ENCODE measurements around the gene DGKD.

The DGKD gene

DNA sequence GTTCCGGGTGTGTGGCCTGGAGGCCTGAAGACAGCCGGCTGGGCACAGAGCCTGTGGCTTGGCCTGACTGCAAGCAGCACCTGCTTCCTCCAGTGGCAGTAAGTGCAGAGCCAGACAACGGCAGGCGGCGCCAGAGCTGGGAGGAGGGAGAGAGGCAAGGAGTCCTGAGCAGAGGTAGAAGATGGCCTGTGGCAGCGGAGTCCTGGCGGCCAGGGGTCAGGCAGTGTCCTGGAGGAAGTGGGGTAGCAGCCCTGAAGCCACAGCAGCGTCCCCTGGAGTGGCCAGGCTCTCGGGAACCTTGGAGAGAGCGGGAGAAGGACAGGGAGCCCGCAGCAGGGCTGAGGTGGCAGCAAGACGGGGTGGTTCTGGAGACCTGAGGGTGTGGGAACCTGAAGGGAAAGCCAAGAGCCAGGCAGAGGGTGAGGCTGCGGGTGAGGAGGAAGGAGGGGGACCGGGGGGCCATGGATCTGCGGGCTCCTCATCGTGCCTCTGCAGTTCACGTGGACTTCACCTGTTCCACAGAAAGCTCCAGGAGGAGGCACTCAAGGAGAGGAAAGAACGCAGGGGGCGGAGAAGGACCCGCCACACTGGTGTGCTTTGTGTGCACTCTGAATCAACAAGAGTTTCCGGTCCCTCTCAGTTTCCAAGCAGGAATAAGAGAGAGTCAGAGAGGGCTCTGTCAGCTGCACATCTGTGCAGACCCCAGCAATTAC lies 126.4 kb downstream of the DGKD start:
- peak; percentile 17 for DNase-seq

DNA sequence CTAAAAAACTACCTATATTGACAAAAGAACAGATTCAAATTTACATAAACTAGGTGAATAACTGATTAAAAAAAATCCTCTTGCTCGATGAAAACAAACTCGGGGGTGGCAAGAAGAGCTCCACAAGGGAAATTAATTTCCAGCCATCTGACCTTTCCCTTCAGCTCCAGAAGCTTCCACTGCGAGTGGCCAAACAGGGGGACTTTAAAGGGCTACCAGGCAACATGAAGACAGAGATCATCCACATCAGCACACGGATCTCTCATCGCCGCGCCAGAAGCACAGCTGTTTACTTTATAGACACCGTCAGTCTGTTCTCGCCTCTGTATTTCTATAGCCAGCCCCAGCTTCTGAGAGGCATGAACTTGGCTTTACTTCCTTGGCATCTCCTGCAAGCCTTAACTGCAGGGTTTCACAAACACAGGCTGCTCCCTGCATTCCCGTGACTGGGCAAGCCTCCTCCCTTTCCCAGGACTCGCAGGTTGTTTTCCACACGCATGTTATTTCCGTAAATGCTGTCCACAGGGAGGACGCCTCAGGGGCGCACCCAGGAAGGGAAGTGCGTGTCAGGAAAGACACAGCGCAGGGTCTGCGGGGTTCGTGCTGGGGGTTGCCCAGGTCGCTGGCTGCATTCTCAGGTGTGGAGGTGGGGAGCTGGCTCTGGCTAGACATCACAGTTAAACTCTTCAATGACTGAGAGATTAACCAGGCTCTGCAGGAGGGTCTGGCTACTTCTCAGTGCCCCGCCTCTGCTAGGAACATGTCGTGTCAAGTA lies 127.3 kb downstream of the DGKD start:
- no peak for DNase-seq

DNA sequence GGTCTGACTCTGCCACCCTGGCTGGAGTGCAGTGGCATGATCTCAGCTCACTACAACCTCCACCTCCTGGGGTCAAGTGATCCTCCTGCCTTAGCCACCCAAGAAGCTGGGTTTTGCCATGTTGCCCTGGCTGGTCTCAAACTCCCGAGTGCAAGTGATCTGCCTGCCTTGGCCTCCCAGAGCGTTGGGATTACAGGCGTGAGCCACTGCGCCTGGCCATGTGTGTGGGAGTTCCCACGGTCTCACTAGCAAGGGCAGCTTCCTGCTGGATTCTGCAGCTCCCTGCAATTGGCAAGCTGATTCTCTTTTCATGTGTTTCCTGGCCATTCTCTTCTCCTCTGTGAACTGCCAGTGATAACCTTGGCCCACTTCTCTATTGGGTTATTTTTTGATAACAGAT lies 128.3 kb downstream of the DGKD start:
- DNase-seq = no peak

DNA sequence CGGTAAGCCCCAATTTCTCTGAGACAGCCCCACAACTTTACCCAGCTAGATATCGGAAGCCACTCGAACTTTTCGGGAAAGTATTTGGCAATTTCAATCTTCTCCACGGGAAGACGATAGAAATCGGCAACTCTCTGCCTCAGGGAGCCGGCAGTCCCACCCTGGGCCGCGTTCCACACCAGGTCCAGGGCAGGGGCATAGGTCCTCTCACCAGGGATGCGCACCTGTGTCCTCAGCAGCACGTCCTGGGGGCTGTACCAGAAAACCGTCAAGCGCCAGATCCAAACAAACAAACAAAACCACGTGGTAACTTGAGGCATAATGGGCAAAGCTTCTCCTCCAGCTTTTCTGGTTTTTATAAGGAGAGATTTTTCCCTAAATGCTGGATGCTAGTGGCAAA lies 131.4 kb downstream of the DGKD start:
- no peak for DNase-seq

DNA sequence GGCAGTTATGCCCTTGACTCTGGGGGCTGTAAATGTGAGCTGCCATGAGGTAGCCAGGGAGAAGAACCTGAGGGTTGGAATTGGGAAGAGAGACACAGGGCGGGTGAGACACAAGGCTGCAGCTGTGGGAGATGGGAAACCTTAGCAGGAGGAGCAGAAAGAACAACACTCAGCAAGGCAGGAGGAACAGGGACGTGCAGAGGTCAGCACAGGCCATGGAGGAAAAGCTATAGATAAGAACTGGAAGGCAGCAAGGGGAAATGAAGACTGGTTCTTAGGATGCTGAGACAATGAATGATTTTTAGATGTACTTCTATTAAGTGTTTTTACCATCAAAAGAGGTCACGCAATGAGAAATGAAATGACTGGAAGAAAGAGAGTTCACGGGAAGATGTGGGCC lies 132.1 kb downstream of the DGKD start:
- DNase-seq = no peak

DNA sequence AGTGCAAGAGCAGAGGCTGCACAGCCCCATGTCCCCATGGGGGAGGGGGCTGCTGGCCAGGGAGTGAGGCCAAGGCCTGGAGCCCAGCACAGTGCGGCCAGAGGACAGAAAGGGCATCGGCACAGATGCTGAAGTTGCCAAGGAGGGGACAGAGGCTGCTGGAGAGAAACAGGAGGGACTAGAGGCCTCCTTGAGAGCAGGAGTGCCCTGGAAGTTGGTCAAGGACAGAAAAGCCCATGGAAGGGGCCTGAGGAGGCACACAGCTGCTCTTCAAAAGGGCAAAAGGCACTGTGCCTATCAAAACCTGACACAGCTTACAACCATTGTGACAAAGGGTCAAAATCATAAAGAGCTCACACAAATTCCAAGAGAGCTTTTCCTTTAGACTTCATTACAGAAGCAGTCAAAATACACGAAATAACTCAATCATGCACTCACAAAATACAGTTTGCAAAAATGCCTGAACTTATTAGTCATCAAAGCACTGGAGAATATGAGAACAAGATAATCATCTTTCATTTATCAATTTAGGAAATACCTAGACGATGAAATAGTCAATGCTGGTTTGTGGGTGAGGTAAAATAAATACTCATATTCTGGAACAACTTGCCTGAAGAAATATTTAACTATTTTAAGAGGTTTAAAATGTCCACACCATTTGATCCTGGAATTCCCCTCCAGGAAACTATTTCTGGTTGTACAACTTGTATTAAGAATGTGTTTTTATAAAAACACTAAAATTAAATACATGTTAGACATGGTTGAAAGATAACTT lies 132.7 kb downstream of the DGKD start:
- DNase-seq = no peak

DNA sequence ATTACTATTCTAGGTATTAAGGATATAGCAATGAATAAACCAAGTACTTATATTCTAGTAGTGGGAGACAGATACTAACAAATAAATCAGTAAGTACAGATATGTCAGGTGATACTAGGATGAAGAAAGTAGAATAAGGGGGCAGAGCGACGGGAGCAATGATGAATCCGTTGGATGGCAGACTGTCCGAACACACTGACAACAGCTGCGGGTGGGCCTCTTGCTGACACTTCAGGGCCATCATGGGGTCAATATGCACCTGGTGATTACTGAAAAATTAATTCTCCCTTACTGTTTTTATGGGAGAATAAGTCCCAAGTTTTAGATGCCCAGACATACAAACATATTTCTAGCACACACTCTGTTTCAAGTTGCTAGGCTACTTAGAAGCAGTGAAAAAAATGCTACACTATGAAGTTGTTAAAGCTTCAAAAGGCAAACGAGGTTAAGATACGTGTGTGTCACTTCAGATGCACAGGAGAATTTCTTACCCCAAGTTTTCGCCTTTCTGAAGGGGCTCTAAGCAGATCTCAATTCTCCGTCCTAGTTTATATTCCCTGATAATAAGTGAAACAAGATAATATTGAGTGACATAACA lies 133.6 kb downstream of the DGKD start:
- no peak for DNase-seq

DNA sequence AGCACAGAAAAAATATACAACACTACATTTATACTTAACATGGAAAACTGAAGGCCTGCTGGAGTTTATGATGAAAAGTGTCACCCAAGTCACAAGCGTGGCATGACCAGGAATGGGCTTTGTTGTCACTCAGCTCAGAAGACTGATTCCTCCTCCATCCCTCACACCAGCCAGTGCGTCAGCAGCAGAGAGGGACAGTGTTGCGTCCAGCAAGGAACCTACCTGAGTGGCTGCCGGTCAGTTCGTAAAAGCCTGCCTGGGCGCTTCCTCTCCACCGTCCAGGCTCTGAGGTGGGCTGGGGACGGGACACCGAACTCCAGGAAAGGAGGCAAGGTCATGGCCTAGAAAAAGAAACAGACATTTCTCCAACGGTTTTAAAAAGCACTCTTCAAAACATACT lies 134.8 kb downstream of the DGKD start:
- DNase-seq = no peak

DNA sequence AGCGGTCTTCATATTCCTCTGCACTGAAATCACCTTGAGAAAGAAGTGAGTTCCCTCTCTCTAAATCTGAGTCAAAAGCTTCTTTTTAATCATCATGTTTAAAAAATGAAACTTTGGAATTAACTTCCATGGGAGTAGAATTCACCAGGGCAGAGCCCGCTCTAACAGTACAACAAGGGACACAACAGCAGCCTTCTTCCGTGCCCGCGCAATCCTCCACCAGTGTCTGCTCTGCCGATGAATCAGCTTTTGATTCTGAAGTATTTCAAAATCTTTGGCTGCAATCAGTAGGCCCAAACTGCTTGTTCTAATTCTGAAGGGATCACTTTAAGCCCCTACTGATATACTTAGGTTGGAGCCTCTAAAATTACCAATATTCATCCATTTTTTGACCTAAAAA lies 135.4 kb downstream of the DGKD start:
- no peak for DNase-seq

DNA sequence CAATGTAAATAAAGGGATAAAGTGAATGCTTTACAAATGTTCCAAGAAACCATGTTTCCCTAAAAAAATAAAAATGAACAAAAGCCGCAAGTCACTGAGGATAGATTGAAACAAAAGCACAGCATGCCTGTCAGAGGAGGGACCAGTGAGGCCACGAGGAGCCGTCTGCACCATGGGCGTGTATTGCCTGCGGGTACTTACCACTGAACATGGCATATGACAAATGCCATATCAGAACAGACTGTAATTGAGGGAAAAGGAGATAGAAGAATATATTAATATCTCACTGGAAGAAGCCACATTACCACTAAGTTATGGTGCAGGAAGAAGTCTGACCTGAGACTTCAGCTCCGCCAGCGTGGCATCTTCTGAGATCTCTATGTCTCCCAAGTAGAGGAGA lies 136.5 kb downstream of the DGKD start:
- no peak for DNase-seq

DNA sequence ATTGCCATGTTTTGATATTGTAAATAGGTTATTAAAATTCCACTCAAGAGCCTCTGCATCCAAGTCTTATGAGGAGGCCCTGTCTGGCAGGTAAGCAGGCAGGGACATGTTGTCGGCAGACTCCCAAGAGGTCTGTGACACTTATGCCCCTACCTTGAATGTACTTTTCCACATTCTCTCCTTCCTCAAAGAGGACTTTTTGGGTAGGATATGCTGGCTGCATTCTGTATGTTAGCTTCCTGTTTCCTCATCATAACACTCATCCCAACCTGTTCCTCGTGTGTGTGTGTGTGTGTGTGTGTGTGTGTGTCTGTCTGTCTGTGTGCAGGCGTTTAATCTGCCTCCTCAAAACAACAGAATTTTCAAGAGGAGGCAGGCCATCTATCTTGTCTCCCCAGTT lies 137.0 kb downstream of the DGKD start:
- no peak for DNase-seq

DNA sequence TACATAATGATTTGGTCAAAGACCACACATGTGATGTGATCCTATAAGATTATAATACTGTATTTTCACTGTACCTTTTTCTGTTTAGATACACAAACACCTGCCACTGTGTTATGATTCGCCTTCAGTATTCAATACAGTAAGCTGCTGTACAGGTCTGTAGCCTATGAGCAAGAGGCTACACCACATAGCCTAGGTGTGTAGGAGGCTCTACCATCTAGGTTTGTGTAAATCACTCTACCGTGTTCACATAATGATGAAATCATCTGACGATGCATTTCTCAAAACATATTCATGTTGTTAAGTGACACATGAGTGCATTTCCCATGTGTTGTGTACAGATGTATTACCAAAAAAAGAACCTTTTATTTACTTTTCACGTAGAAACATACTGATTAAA lies 137.8 kb downstream of the DGKD start:
- no peak for DNase-seq

DNA sequence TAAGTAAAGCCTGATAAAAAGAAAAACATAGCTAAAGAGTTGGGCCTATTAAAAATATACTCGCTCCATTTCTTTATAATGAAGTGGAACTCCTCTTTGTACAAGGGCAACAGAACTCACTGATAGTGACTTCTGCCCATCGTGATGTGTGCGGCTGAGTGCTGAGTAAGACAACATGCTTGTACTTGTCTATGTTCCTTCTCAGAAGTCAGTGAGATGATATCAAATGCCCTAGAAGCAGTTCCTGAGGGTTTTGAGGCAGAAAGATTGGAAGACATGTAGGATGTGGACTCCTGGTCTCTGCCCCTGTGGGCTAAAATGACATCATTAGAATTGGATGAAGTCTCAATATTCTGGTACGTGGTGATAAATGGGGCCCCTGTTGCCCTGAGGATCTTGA lies 138.5 kb downstream of the DGKD start:
- DNase-seq = no peak

DNA sequence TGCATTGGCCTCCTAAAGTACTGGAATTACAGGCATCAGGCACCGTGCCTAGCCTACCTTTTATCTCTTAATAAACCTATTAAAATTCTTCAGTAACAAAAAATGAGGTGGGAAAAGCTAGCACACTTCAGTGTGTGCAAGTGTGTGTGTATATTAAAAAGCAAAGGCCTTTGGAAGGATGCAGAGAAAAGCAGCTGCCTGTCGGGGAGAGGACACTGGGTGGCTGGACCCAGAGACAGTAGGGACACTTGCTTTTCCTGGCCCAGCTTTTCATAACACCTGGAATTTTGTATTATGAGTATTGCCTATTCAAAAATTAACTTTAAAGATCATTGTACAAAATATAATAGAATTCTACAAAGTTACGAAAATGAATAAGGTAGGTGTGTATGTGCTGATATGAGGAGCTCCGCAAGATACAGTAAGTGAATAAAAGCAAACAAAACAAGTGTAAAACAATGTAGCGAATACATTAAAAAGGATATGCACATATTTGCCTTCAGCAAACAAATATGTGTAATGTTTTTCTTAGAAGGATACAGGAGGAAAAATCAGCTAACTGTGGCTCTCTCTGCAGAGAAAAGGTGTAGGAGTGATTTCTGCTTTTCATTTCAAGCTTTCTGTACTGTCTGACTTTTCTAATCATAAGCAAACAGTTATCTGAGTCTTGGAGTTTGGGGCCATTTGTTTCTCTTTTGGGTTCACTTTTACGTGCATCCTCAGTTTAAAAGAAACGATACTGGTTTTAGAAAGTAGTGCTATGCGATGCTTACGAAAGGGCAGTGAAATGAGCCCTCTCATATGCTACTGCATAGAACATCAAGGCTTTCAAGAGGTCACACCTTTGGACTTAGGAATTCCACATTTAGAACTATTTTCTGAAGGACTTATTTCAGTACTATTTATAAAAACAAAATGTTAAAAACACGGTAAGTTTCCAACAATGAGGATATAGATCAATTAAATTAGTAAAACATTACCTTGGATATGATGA lies 141.5 kb downstream of the DGKD start:
- no peak for DNase-seq

DNA sequence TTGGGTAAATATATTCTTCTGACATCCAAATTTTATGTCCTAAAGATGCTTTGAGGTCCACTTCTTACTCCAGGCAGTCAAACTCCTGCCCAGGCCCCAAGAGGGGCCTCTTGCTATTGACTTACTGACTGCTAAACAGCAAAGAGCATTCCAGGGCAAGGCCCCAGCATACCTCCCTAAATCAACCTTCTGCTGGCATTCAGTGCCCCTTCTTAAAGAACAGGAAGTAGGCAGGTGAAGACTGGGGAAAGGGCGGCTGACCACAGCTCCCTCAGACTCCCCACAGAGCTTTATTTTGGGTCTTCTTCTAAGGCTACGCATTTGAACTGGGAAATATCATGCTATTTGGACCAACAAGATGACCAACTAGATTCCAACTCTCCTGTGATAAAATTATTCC lies 143.4 kb downstream of the DGKD start:
- no peak for DNase-seq

DNA sequence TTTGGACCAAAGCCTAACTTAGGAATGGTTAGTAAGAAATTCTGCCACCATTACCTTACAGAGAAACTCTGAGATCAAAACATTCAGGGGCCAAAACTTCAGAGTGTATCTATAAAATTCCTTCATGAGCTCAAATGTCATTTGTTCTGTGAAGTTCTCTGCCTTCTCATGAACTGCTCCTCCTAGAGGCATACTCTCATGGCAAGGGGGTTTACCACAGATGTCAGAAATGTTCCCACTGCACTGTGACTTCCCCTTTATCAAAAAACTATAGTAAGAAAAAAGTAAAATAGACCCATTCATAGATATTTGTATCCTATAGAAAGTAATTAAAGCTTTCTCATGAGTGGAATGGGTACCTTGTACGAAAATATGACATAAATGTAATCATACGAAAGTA lies 143.8 kb downstream of the DGKD start:
- no peak for DNase-seq

DNA sequence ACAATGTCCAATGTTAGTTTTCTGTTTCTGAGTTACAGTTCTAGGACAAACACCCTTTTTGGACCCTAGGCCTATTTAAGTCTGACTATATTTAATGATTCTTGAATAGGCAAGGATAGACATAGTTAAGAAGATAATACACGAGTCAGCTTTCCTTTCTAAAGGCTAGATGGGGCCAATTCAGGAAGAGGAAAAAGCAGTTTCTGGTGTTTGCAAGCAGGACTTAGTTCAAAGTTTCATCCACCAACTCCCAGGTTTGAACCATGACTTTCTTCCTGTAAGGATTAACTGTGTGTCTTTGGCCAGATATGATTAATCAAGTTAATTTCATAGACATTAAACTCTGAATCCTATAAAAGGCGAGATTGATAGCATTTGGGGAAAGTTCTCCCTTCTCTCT lies 145.6 kb downstream of the DGKD start:
- no peak for DNase-seq

DNA sequence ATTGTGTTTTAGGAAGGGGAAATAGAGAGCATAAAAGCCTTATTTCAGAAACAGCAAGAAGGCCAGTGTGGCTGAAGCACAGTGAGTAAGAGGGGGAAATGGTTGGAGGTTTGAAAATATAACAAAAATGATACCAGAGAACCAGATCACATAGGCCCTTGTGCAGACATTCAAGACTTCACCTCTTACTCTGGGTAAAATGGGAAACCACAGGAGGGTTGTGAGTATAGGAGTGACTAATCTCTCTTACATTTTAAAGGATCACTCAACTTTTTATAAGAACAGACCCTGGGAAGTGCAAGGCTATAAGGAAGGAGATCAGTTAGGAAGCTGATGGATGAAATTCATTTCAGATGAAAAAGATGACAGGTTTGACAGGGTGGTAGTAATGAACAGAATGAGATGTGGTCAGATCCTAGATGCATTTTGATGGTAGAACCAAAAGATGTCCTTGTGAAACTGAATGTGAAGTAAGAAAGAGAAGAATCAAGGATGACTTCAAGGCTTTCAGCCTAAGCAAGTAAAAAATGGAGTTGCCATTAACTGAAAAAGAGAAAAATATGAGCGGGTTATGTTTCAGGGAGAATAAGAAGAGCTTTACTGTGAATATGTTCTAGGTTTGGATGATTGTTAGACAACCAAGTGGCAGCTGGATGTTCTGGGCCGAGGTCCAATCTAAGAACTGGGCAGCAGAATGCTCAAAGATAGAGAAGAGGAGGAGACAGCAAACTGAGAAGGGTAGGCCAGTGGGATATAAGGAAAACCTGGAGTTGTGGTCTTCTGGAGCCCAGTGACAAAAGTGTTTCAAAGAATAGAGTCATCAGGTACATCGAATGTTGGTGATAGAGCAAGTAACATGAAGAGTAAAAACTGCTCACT lies 147.1 kb downstream of the DGKD start:
- DNase-seq = no peak

DNA sequence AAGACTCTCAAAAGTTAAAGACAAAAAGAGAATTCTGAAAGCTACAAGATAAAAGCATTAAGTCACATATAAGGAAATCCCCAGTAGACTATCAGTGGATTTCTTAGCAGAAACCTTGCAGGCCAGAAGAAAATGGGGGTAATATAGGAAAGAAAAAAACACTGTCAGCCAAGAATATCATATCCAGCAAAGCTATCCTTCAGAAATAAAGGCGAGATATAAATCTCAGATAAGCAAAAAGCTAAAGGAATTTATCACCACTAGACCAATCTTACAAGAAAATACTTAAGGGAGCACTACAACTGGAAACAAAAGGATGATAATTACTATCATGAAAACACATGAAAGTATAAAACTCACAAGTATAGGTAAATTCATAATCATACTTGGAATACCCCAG lies 149.2 kb downstream of the DGKD start:
- no peak for DNase-seq

DNA sequence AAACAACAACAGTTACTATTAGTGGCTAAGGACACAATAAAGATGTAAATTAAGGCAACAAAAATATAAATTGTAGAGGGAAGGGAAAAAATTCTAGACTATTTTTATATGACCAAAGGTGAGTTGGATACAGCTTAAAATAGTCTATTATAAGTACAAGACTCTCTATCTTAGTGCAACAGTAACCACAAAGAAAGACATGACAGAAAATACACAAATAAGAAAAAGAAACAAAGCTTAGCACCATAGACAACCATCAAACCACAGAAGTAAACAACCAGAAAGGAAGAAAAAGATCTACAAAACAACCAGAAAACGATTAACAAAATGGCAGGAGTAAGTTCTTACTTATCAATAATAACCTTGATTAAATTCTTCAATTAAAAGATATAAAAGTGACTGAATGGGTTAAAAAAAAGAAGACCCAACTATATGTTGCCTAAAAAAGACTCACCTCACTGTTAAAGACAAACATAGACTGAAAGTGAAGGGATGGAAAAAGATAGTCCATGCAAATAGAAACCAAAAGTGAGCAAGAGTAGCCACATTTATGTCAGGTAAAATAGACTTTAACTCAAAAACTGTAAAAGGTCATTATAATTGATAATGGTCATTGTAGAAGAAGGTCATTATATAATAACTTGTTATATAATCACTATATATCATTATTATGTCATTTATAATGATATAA lies 149.8 kb downstream of the DGKD start:
- no peak for DNase-seq

All from NCI-H1105 (cell line).